ENCODE data around the gene LRRC27.

Gene LRRC27

DNA sequence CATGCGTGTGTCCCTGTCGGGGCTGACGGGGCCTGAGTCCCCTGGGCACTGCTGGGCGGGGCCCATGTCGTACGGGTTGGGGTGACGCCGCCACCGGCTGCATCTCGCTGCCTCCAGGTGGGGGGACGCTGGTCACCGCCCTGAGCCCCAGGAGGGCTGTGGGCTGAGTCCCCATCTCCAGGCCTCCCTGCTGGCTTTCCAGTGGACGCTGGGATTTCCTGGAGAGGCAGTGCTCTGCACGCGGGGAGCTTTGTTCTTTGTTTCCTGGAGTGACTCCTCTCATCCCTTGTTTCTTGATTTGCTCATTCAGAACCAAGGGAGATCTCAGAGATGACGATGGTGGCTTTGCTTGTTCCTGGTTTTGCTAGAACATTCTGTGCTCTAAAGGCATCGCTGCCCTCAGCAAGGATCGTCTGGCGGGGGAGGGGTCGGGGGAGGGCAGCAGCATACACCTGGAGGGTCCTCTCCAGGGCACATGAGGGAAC, 86.0 kb downstream of the LRRC27 start:
- DNase-seq, result no peak

DNA sequence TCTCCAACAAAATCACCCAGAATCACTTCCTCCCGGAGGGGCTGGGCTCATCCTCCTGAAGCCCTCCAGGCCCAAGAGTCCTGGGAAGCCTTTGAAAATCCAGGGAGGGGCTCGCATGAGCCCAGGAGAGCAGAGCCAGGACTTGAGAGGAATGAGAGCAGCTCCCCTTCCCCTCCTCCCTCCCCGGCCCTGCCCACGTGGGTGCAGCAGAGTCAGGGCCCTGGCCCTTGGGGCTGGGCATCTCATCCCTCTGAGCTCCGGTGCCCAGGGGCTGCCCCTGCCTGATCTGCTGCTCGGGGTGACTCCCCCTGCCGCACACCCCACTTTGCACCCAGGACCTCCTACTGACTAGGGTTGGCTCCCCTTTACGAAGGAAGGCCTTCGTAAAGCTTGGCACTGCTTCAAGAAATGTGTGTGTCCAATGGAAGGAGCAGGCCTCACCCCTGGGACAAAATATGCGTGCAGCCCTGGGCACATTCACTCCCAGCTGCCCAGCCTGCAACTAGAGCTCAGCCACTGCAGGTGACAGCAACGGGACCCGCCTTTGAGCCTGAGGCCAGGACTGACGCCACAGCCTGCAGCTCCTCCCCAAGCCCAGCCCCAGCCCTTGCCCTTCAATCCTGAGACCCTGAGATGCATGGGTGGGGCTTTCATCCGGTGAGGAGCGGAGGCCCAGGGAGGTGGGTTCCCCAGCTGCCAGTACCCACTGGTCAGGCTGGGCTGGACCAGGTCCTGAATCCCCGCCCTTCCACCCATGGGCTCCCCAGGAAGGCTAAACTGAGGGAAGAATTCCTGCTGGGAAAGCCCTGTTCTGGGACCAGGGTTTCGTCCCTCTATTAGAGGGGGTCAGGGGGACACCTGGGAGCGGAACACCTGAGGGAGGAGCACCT, 86.8 kb downstream of the LRRC27 start:
- DNase-seq, result peak; percentile 58

DNA sequence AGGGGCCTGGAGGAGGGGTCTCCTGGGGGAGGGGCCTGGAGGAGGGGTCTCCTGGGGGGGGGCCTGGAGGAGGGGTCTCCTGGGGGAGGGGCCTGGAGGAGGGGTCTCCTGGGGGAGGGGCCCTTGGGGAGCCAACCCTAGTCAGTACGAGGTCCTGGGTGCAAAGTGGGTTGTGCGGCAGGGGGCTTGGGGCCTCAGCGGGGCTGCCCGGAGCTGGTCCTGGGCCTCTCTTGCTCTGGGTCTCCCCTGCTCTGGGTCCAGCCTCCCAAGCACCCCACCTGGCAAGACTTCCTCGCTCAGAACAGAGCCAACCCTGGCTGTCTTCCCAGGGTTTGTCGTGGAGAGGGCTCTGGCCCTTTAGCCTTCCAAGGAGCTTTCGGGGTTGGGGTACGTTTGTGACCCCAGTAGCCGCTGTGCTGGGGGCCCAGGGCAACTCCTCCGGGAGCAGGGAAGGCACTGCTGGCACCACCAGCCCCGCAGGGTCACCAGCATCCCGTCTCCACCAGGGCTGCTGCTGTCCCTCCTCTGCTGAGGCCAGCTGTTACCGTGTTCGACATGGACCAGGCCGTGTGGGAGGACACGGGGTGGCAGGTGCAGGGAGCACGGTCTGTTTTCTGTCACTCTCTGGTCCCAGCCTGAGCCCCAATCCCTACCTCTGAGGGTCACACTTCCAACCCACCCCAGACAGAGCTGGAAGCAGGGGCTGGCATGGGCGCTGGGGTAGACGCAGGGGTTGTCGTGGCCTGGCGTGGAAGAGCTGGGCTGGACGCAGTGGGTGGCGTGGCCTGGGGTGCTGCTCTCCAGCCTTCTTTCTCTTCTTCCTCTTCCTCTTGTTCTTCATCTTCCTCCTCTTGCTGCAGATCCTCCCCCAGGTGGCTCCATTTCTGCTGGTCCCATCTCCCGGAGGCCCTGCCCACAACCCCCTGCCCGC, 87.8 kb downstream of the LRRC27 start:
- DNase-seq, result no peak

DNA sequence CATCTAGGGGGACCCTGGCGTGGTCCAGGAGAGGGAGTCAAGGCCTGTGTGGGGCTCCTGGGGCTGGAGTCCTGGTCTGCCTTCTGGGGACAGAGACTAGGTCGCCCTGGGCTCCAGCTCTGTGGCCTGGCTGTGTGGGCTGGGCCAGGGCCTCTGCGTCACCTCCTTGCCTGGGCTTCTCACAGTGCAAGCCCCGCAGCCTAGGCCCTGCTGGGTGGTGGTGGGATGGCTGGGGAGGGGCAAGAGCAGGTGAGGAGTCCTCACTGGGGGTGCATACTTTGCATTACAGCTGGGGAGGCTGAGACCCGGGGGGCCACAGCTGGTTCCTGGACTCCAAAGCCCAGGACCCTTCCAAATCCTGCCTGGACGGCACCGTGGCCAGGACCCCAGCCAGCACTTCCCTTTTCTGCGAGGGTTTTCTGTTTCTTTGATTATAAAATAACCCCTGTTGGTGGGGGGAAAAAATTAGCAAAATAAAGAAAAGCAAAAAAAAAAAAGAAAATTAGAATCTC, 88.5 kb downstream of the LRRC27 start:
- DNase-seq, result no peak

DNA sequence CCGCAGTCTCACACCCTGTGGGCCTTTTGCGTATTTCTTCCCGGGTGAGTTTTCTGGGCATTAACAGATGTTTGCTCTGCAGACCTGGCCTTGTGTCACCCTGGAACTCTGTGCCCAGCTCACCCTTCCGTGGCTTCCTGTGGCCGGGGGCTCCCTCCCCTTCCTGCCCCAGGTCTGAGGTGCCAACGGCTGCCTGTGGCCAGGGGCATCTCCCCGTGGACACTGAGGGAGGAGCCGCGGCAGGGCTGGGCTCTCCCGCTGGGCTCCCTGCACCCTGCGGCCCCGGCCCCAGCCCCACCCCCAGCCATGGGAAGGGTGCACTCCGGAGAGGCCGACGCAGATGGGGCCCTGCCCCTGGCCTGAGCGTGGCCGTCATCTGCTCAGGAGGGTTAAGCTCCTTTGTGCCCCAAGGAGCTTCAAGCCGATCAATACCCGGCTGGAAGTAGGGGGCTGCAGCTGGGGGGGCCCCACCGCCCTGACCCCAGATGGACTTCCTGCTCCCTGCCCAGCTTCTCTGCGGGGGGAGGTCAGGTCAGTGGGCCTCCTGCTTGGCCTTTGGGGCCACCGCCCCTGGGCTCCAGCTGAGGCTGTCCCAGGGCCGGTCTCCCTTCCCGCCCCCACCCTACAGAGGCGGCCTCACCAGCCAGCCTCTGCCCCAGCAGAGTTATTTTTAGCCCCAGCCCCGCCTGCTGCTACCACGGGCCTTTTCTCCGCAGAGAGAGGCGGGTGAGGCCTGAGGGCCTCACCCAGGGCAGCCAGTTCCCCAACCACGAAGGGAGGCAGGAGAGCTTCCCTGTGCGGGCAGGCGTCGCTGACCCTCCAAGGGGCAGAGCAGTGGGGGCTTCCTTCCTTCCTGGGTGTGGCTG, 89.2 kb downstream of the LRRC27 start:
- peak; percentile 20 for DNase-seq

DNA sequence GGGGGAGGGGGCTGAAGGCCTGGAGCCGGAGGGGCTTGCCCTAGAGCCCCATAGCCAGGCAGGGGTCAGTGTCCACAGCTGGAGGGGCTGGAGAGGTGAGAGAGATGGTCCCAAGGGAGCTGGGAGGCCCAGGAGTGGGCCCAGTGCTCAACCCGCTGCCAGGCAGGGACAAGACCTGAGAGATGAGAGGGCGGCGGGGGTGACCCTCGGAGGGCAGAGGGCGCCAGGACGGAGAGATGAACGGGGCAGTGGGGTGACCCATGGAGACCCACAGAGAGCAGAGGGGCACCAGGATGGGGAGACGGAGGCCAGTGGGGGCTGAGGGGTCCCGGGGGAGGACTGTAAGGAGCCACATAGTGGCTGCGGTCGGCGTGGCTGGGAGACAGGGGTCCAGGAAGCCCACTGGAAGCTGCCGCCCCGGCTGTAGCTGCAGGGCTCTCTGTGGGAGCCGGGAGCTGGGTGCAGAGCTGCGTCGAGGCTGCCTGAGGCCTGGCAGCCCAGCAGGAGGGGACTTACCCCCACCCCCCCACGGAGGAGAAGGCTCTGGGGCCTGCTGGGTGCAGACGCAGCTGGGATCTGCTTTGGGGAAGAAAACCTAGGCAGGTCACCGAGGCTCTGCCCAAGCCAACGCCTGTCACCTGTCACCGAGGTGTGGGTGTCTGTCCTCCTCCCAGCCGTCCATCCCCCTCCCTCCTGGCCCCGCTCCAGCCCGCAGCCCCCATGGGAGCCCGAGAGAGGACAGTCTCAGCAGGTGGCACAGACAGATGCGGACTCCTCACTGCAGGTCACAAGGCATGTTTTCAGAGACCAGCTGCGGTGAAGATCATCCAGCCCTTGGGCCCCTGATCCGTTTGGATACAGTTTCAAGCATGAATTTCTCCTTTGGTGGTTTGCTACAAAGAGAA, 90.1 kb downstream of the LRRC27 start:
- peak; percentile 68 for DNase-seq

DNA sequence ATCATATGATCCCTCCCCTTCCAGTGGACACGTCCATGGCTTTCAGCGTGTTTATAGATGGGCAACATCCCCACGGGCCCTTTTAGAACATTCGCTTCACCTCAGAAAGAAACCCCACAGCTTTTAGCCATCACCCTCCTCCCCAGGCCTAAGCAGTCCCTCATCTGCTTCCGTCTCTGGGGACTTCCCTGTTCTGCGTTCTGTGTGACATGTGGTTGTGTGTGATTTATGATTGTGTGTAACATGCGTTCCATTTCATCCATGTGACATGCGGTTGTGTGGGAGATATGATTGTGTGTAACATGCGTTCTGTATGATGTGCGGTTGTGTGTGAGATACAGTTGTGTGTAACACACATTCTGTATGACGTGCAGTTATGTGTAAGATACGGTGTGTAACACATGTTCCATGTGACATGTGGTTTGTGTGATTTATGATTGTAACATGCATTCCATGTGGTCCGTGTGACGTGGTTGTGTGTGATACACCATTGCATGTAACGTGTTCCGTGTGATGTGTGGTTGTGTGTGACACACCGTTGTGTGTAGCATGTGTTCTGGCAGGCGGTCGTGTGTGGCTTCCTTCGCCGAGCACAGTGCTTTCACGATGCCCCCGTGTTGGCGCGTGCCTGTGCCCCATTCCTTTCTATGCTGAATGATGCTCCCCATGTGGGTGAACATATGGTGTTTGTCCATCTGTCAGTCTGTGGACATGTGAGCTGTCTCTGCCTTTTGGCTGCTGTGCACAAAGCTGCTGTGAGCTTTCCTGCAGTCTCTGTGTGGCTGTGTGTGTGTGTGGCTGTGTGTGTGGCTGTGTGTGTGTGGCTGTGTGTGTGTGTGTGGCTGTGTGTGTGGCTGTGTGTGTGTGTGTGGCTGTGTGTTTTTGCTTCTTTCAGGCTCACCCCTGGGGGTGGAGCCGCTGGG, 91.2 kb downstream of the LRRC27 start:
- no peak for DNase-seq

DNA sequence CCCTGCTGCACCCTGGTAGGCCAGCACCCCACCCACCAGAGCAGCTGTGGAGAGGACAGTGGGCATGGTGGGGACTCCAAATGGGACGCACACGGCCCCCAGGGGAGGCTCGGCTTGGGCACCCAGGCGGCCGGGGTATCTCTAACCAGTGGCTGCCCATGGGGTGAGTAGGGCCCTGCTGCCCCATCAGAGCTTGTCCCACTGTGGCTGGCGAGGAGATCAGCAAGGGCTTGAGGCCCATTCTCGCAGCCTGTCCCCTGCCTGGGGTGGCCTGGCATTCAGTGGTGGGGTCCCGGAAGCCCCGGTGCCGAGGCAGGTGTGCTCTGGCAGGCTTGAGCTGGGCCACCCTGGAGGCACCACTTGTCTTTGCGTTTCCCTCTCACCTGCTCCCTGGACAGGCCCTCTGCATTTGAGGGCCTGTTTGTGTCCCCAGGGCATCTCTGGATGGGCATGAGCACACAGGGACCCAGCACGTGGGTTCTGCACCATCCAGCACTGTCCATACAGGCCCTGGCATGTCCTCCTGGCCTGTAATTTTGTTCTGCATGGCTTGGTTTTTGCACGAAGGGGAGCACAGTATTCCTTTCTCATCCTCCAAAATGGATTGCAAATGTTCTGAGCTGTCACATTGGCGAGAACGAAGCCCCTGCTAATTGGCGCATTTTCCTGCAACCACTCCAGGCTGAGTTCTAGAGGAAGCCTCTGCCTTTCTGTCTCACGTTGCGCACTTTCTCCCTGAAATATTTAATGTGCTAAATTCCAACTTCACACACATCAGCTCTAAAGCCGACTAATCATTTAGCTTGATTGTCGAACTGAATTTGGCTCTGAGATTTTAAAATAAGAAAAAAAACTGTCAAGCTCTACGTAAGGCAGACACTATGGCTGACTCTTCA, 92.2 kb downstream of the LRRC27 start:
- DNase-seq, result no peak

DNA sequence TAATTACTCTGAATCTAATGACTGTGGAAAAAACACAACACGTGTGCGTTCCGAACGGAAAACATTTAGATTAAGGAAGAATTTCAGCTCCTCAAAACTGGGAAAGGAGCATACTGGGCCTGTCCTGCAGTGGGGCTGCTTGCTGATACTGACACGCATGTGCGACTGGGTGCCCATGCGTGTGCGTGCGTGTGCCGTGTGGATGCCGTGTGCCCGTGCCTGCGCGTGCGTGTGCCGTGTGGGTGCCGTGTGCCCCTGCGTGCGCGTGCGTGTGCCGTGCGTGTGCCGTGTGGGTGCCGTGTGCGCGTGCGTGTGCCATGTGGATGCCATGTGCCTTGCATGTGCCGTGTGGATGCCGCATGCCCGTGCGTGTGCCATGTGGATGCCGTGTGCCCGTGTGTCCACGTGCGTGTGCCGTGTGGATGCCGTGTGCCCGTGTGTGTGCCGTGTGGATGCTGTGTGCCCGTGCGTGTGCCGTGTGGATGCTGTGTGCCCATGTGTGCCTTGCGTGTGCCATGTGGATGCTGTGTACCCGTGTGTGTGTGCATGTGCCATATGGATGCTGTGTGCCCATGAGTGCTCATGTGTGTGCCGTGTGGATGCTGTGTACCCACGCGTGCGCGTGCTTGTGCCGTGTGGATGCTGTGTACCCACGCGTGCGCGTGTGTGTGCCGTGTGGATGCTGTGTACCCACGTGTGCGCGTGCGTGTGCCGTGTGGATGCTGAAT, 93.2 kb downstream of the LRRC27 start:
- DNase-seq, result no peak

DNA sequence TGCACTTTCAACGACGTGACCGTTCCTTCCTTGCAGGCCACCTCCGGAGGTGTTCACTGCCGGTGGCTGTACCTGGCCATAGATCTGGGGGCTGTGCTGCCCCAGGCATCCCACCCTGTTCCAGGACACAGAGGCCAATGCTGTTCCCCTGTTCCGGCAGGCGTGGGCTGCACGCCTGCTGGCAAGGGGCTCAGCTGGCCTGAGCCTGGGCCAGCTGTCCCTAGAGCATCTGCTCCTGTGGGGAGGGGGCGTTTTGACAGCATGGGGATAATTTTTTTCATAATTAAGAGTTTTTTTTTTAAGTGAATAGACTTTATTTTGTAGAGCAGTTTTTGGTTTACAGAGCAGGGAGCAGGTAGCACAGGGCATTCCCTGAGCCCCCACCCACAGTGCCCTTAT, 93.8 kb downstream of the LRRC27 start:
- DNase-seq, result no peak

DNA sequence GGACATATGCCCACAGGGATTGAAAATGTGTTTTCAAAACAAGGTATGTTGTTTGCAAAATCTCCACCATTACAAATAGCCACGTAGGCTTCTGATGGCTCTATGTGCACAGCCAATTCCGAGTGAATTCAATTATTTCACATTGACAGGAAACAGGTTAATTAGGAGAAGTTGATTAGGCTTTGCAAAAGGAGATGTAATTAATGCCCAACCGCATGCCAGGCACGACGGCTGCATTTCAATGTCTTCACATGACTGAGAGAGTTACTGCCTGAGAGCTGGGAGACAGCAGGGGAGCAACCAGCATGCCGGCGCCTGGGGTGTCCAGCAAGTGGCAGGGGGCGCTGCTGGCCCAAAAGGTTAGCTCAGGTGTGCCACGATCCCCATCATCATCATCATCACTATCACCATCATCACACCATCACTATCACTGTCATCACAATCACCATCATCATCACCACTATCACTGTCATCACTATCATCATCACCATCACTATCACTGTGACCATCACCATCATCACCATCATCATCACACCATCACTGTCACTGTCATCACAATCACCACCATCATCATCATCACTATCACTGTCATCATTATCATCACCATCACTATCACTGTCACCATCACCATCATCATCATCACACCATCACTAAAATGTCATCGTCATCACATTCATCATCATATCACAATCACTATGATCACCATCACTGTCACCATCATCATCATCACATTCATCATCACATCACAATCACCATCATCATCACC, 95.2 kb downstream of the LRRC27 start:
- DNase-seq, result no peak

DNA sequence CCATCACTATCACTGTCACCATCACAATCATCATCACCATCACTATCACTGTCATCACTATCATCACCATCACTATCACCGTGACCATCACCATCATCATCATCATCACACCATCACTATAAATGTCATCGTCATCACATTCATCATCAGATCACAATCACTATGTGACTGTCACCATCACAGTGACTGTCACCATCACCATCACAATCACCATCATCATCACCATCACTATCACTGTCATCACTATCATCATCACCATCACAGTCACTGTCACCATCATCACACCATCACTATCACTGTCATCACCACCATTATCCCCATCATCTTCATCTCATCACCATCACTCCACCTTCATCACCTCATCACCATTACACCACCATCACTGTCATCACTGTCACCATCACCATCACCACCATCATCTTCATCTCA, 96.0 kb downstream of the LRRC27 start:
- no peak for DNase-seq

DNA sequence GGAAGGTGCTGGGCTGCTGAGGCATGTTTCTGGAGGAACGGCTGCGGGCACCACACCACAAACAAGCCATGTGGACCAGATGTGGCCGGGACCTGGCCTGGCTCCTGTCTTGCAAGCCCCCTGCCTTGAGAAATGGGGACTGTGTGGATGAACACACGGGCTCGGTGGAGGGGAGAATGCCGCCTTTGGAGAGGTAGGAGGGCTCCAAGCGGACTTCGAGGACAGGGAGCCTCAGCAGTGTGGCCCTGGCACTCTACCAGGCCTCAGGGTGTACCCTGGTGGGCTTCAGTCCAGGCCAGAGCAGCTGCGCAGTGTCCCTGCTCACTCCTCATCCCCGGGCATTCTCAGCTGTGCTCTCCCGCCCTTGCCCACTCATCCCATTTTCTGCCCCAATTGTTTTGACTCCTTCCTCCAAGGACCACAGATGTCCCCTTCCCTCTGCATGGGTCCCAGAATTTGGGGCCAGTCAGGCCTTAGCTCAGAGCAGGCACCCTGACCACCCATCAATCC, 96.5 kb downstream of the LRRC27 start:
- DNase-seq, result no peak
